ENCODE measurements around the gene ZNF678. TPM values are rescaled to one million over a fixed set of nuclear protein-coding genes. Genes with fewer than 3 reads are reported as not detected.
A peak's percentile ranks its signal among the peaks of the same experiment; 100 is the strongest.

ZNF678 gene
- total and polyA plus RNA-seq, 2 of the 8 experiments (the other 6 are each of a cell fraction or from before 2014, with no cell fraction given): 6.9 to 28.3 TPM

GRCh38 chr1:227562933-227563323, 428 bp upstream of the ZNF678 start:
- Histone ChIP-seq H3K9ac (replicated peaks in 1 of 4; ENCODE audit: extremely low read depth in 1 of 4, low read depth in 3 of 4, low read length in 3 of 4) (no peak overlapping the region), H3K9me3 (ENCODE audit: insufficient read depth in 2 of 2, low read depth in 1 of 2, low read length in 1 of 2) (peaks cover 0 to 21% of the 10 kb centered on the region in 2 experiments; a peak in 1 of 4 replicates), H4K20me1 (replicated peaks in 1 of 2; ENCODE audit: control insufficient read depth in 1 of 2, insufficient read depth in 2 of 2, low read length in 2 of 2) (peaks cover under 1 to 1% of the 10 kb centered on the region in 2 experiments), H3K4me3 (ENCODE audit: extremely low read depth in 1 of 4, insufficient read depth in 2 of 4, low read depth in 3 of 4, low read length in 4 of 4) (peak overlapping the region; percentile 70 to 90 (median 84); a peak in 7 of 8 replicates), H3K18ac (ENCODE audit: extremely low read depth, low read length) (peak overlapping the region; percentile 24; the same call in 1 of the 2 replicates), H2BK120ac (replicated peaks; ENCODE audit: low read depth, low read length) (no peak overlapping the region), H3K23me2 (ENCODE audit: low read depth, low read length) (no peaks in the 10 kb centered on the region), H3K4me1 (replicated peaks in 1 of 4; ENCODE audit: control insufficient read depth in 3 of 4, insufficient read depth in 4 of 4, low read length in 3 of 4) (peaks cover 0 to 3% (median 1%) of the 10 kb centered on the region in 4 experiments; a peak in 2 of 7 replicates), H3K4ac (replicated peaks; ENCODE audit: insufficient read length, low read depth, low read length) (peak overlapping the region; percentile 13), H2BK5ac (ENCODE audit: low read depth, low read length) (0 out of 2 replicates have a peak overlapping the region, but pooled peaks have one; percentile 53), H2BK20ac (ENCODE audit: low read length) (no peak overlapping the region), H2AK5ac (ENCODE audit: low read depth, low read length) (no peak overlapping the region; the same call in 1 of the 2 replicates), H2BK15ac (ENCODE audit: low read length) (peak overlapping the region; percentile 63; the same call in 1 of the 2 replicates), H3K4me2 (ENCODE audit: insufficient read depth in 1 of 2, low read depth in 2 of 2, low read length in 2 of 2) (peak overlapping the region; percentile 63 to 77; a peak in 2 of 4 replicates), H2BK12ac (ENCODE audit: low read depth, low read length) (no peak overlapping the region), H4K91ac (replicated peaks; ENCODE audit: insufficient read length, low read length) (peak overlapping the region; percentile 72), H3K27ac (ENCODE audit: low read depth, low read length) (no peak overlapping the region), H4K5ac (ENCODE audit: insufficient read length, low read depth, low read length) (no peak overlapping the region), H2AFZ (ENCODE audit: low read length) (peak overlapping the region; percentile 93), H3K27me3 (replicated peaks in 1 of 4; ENCODE audit: control insufficient read depth in 3 of 4, extremely low read depth in 1 of 4, insufficient read depth in 3 of 4, low read length in 3 of 4) (no peaks in the 10 kb centered on the region), H3K56ac (replicated peaks; ENCODE audit: insufficient read length, low read depth, low read length) (no peak overlapping the region), H4K8ac (ENCODE audit: extremely low read depth, insufficient read depth, low read length) (no peak overlapping the region; the same call in 1 of the 2 replicates), H3K14ac (ENCODE audit: insufficient read length) (no peak overlapping the region), H3K79me1 (ENCODE audit: low read depth, low read length) (peaks cover 6% of the 10 kb centered on the region), H3K79me2 (ENCODE audit: control insufficient read depth in 1 of 2, insufficient read depth in 2 of 2, low read length in 2 of 2) (peaks cover 0 to 33% of the 10 kb centered on the region in 2 experiments; a peak in 3 of 4 replicates), H3K36me3 (ENCODE audit: control insufficient read depth in 2 of 4, insufficient read depth in 4 of 4, low read length in 3 of 4) (no peaks in the 10 kb centered on the region), H3K23ac (ENCODE audit: insufficient read length) (no peak overlapping the region)
- no peak for TF ChIP-seq SUZ12 (IDR thresholded peaks at IDR 0.05; ENCODE audit: low read length)
- TF ChIP-seq USF2 (IDR thresholded peaks at IDR 0.05; ENCODE audit: low read length): no peak
- TF ChIP-seq CHD1 (IDR thresholded peaks at IDR 0.05; ENCODE audit: low read depth, low read length): no peak
- no peak for TF ChIP-seq GTF2F1 (IDR thresholded peaks at IDR 0.05; ENCODE audit: borderline replicate concordance, low read depth, low read length)
- TF ChIP-seq TAF7 (optimal IDR thresholded peaks at IDR 0.05; ENCODE audit: borderline replicate concordance, low read depth, low read length): no peak
- TF ChIP-seq KDM1A (IDR thresholded peaks at IDR 0.05; ENCODE audit: borderline replicate concordance, low read length): no peak
- TF ChIP-seq HDAC2 (IDR thresholded peaks at IDR 0.05; ENCODE audit: borderline replicate concordance in 1 of 2, low read depth in 2 of 2, low read length in 2 of 2): no peak
- no peak for TF ChIP-seq SP4 (IDR thresholded peaks at IDR 0.05; ENCODE audit: low read length)
- TF ChIP-seq CHD2 (IDR thresholded peaks at IDR 0.05; ENCODE audit: low read length): no peak
- WGBS, 2 experiments (ENCODE audit: extremely low coverage in 1 of 2, insufficient coverage in 1 of 2, insufficient read length in 1 of 2, insufficient replicate concordance in 2 of 2, low coverage in 1 of 2, low lambda C conversion rate in 2 of 2, missing lambda C conversion rate in 1 of 2): 84% methylated on average over 10 of the region's 10 CpGs; no CpG with 5 or more reads in 1 of the 2 experiments
- FAIRE-seq (no peak), DNase-seq (ENCODE audit: low read depth in 1 of 2, low spot score in 2 of 2) (no peak)
- ChIA-PET CTCF (ENCODE audit: partially characterized antibody) (interaction anchor here (1.5 to 1.6 kb wide), 2 partner anchors 20 to 22 kb away, joined by 5 read pairs; no protein-coding TSS in a partner anchor), POLR2A (ENCODE audit: partially characterized antibody) (interaction anchor here (0.9 to 2.4 kb wide), 3 partner anchors 10 to 23 kb away, joined by 3 to 15 read pairs (median 5); no protein-coding TSS in a partner anchor)

Data from H1 (cell line).